ENCODE measurements around the gene ACTRT2.

Gene ACTRT2

DNA sequence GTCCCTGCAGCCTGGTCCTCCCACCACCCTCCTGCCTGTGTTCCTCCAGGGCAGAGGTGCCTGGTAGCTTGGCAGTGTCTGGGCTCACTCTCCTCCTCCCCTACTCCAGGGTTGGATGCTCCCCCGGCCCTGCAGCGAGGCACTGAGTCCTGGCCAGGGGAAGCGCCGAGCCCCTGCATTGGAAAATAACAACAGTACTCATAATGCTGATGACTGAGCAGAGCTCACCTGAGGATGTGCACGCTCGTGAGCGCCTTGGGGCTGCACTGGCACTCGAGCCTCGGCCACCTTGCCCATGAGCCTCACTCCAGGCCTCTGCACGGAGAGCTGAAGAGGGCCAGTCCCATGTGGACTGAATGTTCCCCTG lies 6.0 kb upstream of the ACTRT2 start:
- H3K27me3 ChIP-seq (replicated peaks in 2 of 5; ENCODE audit: control insufficient read depth in 4 of 5, insufficient read depth in 5 of 5, low read length in 4 of 5): peaks cover 0 to 3% (median 0%) of the 10 kb centered on the region in 5 experiments

DNA sequence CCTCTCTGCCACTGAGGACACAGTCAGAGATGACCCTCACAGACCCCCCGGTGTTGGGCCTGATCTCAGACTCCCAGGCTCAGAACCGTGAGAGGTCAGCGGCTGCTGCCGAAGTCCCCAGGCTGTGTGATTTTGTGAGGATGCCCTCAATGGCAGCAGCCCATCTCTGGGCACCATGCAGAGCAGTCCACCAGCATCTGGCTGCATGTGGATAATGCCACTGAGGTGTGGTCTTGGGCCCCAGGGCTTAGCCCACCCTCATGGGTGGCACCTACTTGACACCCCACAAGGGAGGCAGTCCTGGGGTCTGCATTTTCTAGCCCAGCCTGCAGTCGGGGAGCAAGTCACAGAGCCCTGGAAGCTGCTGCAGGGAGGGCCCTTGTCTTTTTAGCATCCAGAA lies 5.5 kb upstream of the ACTRT2 start:
- 100% methylated on average over 2 of the region's 5 CpGs for WGBS (ENCODE audit: insufficient coverage)
- no peak for DNase-seq
- Histone ChIP-seq H3K27me3 (replicated peaks in 2 of 5; ENCODE audit: control insufficient read depth in 4 of 5, insufficient read depth in 5 of 5, low read length in 4 of 5) (peaks cover 0 to 3% (median 0%) of the 10 kb centered on the region in 5 experiments), H3K9me3 (ENCODE audit: control extremely low read depth in 1 of 5, control insufficient read depth in 4 of 5, insufficient read depth in 2 of 5, low read depth in 1 of 5, low read length in 4 of 5) (no peaks in the 10 kb centered on the region), H3K27ac (ENCODE audit: insufficient read depth in 1 of 2, low read depth in 1 of 2, low read length in 2 of 2, poor library complexity in 1 of 2, severe bottlenecking in 2 of 2) (no peak overlapping the region), H3K36me3 (ENCODE audit: control insufficient read depth in 4 of 4, insufficient read depth in 4 of 4, low read length in 3 of 4) (no peaks in the 10 kb centered on the region), H3K4me3 (ENCODE audit: control insufficient read depth in 1 of 7, extremely low read depth in 1 of 7, insufficient read depth in 4 of 7, low read depth in 2 of 7, low read length in 6 of 7) (no peak overlapping the region), H3K4me1 (ENCODE audit: control extremely low read depth in 1 of 4, control insufficient read depth in 4 of 4, insufficient read depth in 4 of 4, low read length in 3 of 4) (peaks cover 0 to 11% (median 9%) of the 10 kb centered on the region in 4 experiments)
- ChIA-PET CTCF (no interaction called here), POLR2A (no interaction called here)

More for the DNA sequence above, 6.0 kb upstream of the ACTRT2 start:
- CTCF ChIA-PET: no interaction called here
- POLR2A ChIA-PET: no interaction called here
- no peak overlapping the region for H3K4me3 ChIP-seq (ENCODE audit: control insufficient read depth in 1 of 7, extremely low read depth in 1 of 7, insufficient read depth in 4 of 7, low read depth in 2 of 7, low read length in 6 of 7)
- H3K9me3 ChIP-seq (ENCODE audit: control extremely low read depth in 1 of 5, control insufficient read depth in 4 of 5, insufficient read depth in 2 of 5, low read depth in 1 of 5, low read length in 4 of 5): no peaks in the 10 kb centered on the region
- no peak overlapping the region for H3K27ac ChIP-seq (ENCODE audit: insufficient read depth in 1 of 2, low read depth in 1 of 2, low read length in 2 of 2, poor library complexity in 1 of 2, severe bottlenecking in 2 of 2)
- H3K4me1 ChIP-seq (ENCODE audit: control extremely low read depth in 1 of 4, control insufficient read depth in 4 of 4, insufficient read depth in 4 of 4, low read length in 3 of 4): peaks cover 0 to 11% (median 9%) of the 10 kb centered on the region in 4 experiments
- no peak for DNase-seq
- H3K36me3 ChIP-seq (ENCODE audit: control insufficient read depth in 4 of 4, insufficient read depth in 4 of 4, low read length in 3 of 4): no peaks in the 10 kb centered on the region
- 98% methylated on average over 10 of the region's 10 CpGs for WGBS (ENCODE audit: insufficient coverage)

DNA sequence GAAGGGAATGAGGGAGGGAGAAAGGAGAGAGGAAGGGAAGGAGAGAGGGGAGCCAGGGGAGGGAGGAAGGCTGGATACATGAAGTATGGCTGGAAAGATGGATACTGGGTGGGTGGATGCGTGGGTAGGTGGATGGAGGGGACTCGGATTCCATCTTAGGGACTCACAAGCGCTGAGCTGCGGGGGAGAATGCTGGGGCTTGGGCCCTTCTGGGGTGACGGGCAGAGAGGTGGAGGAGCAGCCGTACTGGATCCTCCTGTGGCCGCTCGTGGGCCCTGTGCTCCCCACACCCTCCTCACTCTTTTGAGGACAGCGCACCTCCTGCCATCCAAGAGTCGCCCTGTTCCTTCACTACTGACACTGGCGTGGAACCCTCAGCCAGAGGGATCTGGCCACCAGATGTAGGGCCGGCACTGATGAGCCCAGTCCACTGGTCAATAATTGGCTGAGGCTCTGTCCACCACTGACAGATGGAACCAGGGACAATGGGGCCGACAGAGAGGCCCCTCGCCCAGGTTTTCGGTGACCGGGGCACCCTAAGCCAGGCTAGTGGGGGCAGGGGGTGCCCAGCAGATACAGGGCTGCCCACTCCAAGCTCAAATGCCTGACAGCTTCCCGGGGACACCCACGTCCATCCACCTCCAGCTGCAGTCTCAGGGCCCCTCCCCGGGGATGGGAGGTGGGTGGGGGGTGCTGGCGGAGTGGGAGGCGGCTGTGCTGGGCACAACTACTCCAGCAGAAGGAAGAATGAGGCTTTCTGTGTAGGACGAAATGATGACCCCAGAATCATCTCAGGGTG lies 4.4 kb upstream of the ACTRT2 start:
- peaks cover 0 to 10% (median 7%) of the 10 kb centered on the region in 4 experiments for H3K4me1 ChIP-seq (ENCODE audit: control extremely low read depth in 1 of 4, control insufficient read depth in 4 of 4, insufficient read depth in 4 of 4, low read length in 3 of 4)
- POLR2A ChIA-PET: no interaction called here
- H3K27ac ChIP-seq (ENCODE audit: insufficient read depth in 1 of 2, low read depth in 1 of 2, low read length in 2 of 2, poor library complexity in 1 of 2, severe bottlenecking in 2 of 2): no peak overlapping the region
- CTCF ChIA-PET: no interaction called here
- H3K4me3 ChIP-seq (ENCODE audit: control insufficient read depth in 1 of 7, extremely low read depth in 1 of 7, insufficient read depth in 4 of 7, low read depth in 2 of 7, low read length in 6 of 7): no peak overlapping the region
- no peak for DNase-seq
- H3K9me3 ChIP-seq (ENCODE audit: control extremely low read depth in 1 of 5, control insufficient read depth in 4 of 5, insufficient read depth in 2 of 5, low read depth in 1 of 5, low read length in 4 of 5): no peaks in the 10 kb centered on the region
- WGBS (ENCODE audit: insufficient coverage): 91% methylated on average over 16 of the region's 22 CpGs
- H3K27me3 ChIP-seq (replicated peaks in 2 of 5; ENCODE audit: control insufficient read depth in 4 of 5, insufficient read depth in 5 of 5, low read length in 4 of 5): peaks cover 0 to 3% (median 0%) of the 10 kb centered on the region in 5 experiments
- H3K36me3 ChIP-seq (ENCODE audit: control insufficient read depth in 4 of 4, insufficient read depth in 4 of 4, low read length in 3 of 4): no peaks in the 10 kb centered on the region

DNA sequence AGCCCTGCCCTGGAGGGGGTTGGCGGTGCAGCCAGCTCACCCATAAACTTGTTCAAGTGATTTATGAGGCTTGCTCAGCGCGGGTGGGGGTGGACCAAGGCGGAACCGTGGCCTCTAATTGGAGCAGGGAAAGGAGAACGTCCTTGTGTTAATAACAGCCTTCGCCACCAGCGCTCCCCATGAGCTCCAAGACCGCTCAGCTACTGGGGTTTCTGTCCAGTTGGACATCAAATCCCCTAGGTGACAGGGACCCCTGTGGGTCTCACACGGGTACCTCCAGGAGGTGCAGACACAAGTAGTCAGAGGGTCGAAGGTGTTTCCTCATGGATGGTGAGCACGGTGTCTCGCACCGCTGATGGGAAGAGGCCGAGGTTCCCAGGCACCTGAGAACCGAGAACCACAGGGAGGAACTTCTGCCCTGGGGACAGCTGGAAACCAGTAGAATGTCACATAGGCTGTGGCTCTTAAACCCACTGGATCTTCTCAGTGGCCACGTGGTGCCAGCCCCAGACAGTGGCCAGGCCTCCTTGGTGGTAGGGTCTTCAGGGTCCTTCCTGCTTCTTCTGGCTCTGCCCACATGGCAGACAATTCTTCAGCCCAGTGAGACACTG lies 3.7 kb upstream of the ACTRT2 start:
- ChIA-PET POLR2A (no interaction called here), CTCF (no interaction called here)
- Histone ChIP-seq H3K9me3 (ENCODE audit: control extremely low read depth in 1 of 5, control insufficient read depth in 4 of 5, insufficient read depth in 2 of 5, low read depth in 1 of 5, low read length in 4 of 5) (no peaks in the 10 kb centered on the region), H3K36me3 (ENCODE audit: control insufficient read depth in 4 of 4, insufficient read depth in 4 of 4, low read length in 3 of 4) (no peaks in the 10 kb centered on the region), H3K27ac (ENCODE audit: insufficient read depth in 1 of 2, low read depth in 1 of 2, low read length in 2 of 2, poor library complexity in 1 of 2, severe bottlenecking in 2 of 2) (no peak overlapping the region), H3K4me1 (ENCODE audit: control extremely low read depth in 1 of 4, control insufficient read depth in 4 of 4, insufficient read depth in 4 of 4, low read length in 3 of 4) (peaks cover 0 to 4% (median 2%) of the 10 kb centered on the region in 4 experiments), H3K27me3 (replicated peaks in 2 of 5; ENCODE audit: control insufficient read depth in 4 of 5, insufficient read depth in 5 of 5, low read length in 4 of 5) (peaks cover 0 to 3% (median 0%) of the 10 kb centered on the region in 5 experiments), H3K4me3 (ENCODE audit: control insufficient read depth in 1 of 7, extremely low read depth in 1 of 7, insufficient read depth in 4 of 7, low read depth in 2 of 7, low read length in 6 of 7) (no peak overlapping the region)
- 78% methylated on average over 16 of the region's 17 CpGs for WGBS (ENCODE audit: insufficient coverage)
- DNase-seq: no peak

DNA sequence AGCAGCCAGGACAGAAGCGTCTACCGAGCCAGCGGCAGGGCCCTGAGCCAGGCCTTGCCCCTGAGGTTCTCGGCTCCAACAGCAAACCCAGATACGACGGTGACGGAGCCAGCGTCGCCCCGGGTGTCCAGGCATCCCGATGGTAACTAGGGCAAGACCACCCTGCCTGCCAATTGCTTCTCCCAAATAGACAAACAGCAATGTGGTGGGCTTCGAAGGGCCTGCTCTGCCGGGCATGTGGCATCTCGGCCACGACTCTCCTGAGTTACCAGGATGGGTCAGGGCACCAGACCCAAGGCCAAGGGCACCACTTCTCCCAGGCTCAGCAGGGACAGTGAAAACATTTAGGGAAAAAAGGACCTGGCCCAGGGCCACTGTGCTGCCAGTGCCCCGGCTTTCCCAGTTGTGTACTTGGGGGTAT lies 3.2 kb upstream of the ACTRT2 start:
- POLR2A ChIA-PET: no interaction called here
- H3K36me3 ChIP-seq (ENCODE audit: control insufficient read depth in 4 of 4, insufficient read depth in 4 of 4, low read length in 3 of 4): no peaks in the 10 kb centered on the region
- H3K4me3 ChIP-seq (ENCODE audit: control insufficient read depth in 1 of 7, extremely low read depth in 1 of 7, insufficient read depth in 4 of 7, low read depth in 2 of 7, low read length in 6 of 7): no peak overlapping the region
- peaks cover 0 to 3% (median 0%) of the 10 kb centered on the region in 5 experiments for H3K27me3 ChIP-seq (replicated peaks in 2 of 5; ENCODE audit: control insufficient read depth in 4 of 5, insufficient read depth in 5 of 5, low read length in 4 of 5)
- no peaks in the 10 kb centered on the region for H3K9me3 ChIP-seq (ENCODE audit: control extremely low read depth in 1 of 5, control insufficient read depth in 4 of 5, insufficient read depth in 2 of 5, low read depth in 1 of 5, low read length in 4 of 5)
- no peak for DNase-seq
- no peaks in the 10 kb centered on the region for H3K4me1 ChIP-seq (ENCODE audit: control extremely low read depth in 1 of 4, control insufficient read depth in 4 of 4, insufficient read depth in 4 of 4, low read length in 3 of 4)
- WGBS (ENCODE audit: insufficient coverage): over 99% methylated on average over 16 of the region's 16 CpGs
- no peak overlapping the region for H3K27ac ChIP-seq (ENCODE audit: insufficient read depth in 1 of 2, low read depth in 1 of 2, low read length in 2 of 2, poor library complexity in 1 of 2, severe bottlenecking in 2 of 2)
- CTCF ChIA-PET: no interaction called here

DNA sequence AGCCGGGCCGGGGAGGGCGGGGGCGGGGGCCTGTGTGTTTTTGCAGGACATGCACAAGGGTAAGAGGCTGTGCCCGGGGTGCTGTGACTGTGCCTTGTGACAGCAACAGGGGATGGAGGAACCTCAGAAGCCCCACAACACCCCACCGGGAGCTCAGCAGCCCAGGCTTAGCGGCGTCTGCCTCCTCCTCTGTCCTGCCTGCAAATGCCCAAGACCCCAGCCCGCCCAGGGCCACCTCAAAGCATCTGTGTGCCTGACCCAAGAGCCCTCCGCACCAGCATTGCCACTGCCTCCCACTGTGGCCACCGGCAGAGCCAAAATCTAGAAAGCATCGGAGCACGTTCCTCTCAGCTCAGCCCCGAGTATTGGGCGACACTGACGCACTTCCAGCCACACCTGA lies 2.7 kb upstream of the ACTRT2 start:
- Histone ChIP-seq H3K36me3 (ENCODE audit: control insufficient read depth in 4 of 4, insufficient read depth in 4 of 4, low read length in 3 of 4) (no peaks in the 10 kb centered on the region), H3K27me3 (replicated peaks in 2 of 5; ENCODE audit: control insufficient read depth in 4 of 5, insufficient read depth in 5 of 5, low read length in 4 of 5) (peaks cover 0 to 3% (median 0%) of the 10 kb centered on the region in 5 experiments), H3K9me3 (ENCODE audit: control extremely low read depth in 1 of 5, control insufficient read depth in 4 of 5, insufficient read depth in 2 of 5, low read depth in 1 of 5, low read length in 4 of 5) (no peaks in the 10 kb centered on the region), H3K4me3 (ENCODE audit: control insufficient read depth in 1 of 7, extremely low read depth in 1 of 7, insufficient read depth in 4 of 7, low read depth in 2 of 7, low read length in 6 of 7) (no peak overlapping the region), H3K4me1 (ENCODE audit: control extremely low read depth in 1 of 4, control insufficient read depth in 4 of 4, insufficient read depth in 4 of 4, low read length in 3 of 4) (no peaks in the 10 kb centered on the region), H3K27ac (ENCODE audit: insufficient read depth in 1 of 2, low read depth in 1 of 2, low read length in 2 of 2, poor library complexity in 1 of 2, severe bottlenecking in 2 of 2) (no peak overlapping the region)
- ChIA-PET CTCF (no interaction called here), POLR2A (no interaction called here)
- no peak for DNase-seq
- 96% methylated on average over 13 of the region's 16 CpGs for WGBS (ENCODE audit: insufficient coverage)

DNA sequence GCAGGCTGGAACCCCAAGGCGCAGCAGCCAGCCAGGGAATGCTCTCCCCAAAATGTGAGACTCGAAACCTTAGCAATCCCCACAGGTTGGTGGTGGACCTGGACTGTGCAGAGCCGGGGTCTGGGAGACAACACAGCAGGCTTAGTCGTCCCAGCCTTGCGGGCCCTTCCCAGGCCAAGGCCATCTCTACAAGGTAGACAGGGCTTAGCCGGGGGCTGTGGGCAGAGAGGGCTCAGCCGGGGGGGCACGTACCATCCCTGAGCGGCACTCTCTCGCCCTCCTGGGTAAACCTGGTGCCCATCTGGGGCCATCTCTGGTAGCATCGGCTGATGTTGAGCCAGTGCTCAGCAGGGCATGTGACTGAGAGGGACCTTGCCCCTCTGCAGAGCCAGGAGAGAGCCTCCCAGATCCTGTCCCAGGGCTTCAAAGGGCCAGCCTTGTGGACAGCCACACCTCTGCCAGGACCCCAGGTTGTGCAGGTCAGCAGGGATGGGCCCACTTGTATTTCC lies 2.2 kb upstream of the ACTRT2 start:
- WGBS (ENCODE audit: insufficient coverage): 99% methylated on average over 11 of the region's 11 CpGs
- Histone ChIP-seq H3K9me3 (ENCODE audit: control extremely low read depth in 1 of 5, control insufficient read depth in 4 of 5, insufficient read depth in 2 of 5, low read depth in 1 of 5, low read length in 4 of 5) (no peaks in the 10 kb centered on the region), H3K4me3 (ENCODE audit: control insufficient read depth in 1 of 7, extremely low read depth in 1 of 7, insufficient read depth in 4 of 7, low read depth in 2 of 7, low read length in 6 of 7) (no peak overlapping the region), H3K27ac (ENCODE audit: insufficient read depth in 1 of 2, low read depth in 1 of 2, low read length in 2 of 2, poor library complexity in 1 of 2, severe bottlenecking in 2 of 2) (no peak overlapping the region), H3K36me3 (ENCODE audit: control insufficient read depth in 4 of 4, insufficient read depth in 4 of 4, low read length in 3 of 4) (no peaks in the 10 kb centered on the region), H3K4me1 (ENCODE audit: control extremely low read depth in 1 of 4, control insufficient read depth in 4 of 4, insufficient read depth in 4 of 4, low read length in 3 of 4) (no peaks in the 10 kb centered on the region), H3K27me3 (replicated peaks in 2 of 5; ENCODE audit: control insufficient read depth in 4 of 5, insufficient read depth in 5 of 5, low read length in 4 of 5) (peaks cover 0 to 3% (median 0%) of the 10 kb centered on the region in 5 experiments)
- DNase-seq: no peak
- CTCF ChIA-PET: no interaction called here
- POLR2A ChIA-PET: no interaction called here

Data from common myeloid progenitor, CD34-positive (primary cell).